HCT116 (cell line): Measurements from ENCODE around the gene TMEM150A. TPM values are rescaled to one million over a fixed set of nuclear protein-coding genes. Genes with fewer than 3 reads are reported as not detected.

ENCODE experiments used
- ATAC-seq: fragments of 200-7000 bp; cut with Tn5 transposase; 2 replicates; pipeline ENCODE4 v1.9.1; 2020; ENCODE audit warnings: mild to moderate bottlenecking, moderate library complexity
- BruUV-seq: library from RNA; stranded (reverse); fragments of 400-500 nt; replicated peaks from 2 replicates; lab custom pipeline; 2021; lab: Mats Ljungman, UMichigan
- CTCF ChIA-PET: fragments of 300-600 bp; sonication (Branson Sonifier 250); formaldehyde crosslinking; loops from one replicate; lab custom pipeline; 2021; ENCODE audit warnings: antibody characterized with exemption; lab: Charles Lee
- POLR2A ChIA-PET: fragments of 300-600, 350-600 bp; sonication (Branson Sonifier 250); formaldehyde crosslinking; loops from one replicate; lab custom pipeline; 2021; ENCODE audit warnings: antibody characterized with exemption; lab: Charles Lee
- RAD21 ChIA-PET, 2 experiments: fragments of 300-600 bp; sonication (Branson Sonifier 250); formaldehyde crosslinking; loops; one replicate each; lab custom pipeline; 2023; ENCODE audit warnings: low total read pairs in 2 of 2; ENCODE audit not compliant: uncharacterized antibody in 2 of 2, unreplicated experiment in 2 of 2, low non-redundant PET in 1 of 2; lab: Charles Lee
- DNase-seq: peaks from one replicate; pipeline ENCODE4 v3.0.0-alpha.2; 2010; ENCODE audit warnings: low read depth, low spot score
- H2AFZ ChIP-seq: fragments of 200-600 bp; shearing (Covaris generic), sonication (generic); 2 replicates; pipeline ENCODE4 v1.6.1; 2017; ENCODE audit warnings: low read depth, mixed run types, mixed read lengths, antibody characterized with exemption, low read length; ENCODE audit not compliant: poor library complexity, severe bottlenecking
- H3K27ac ChIP-seq: 2 replicates; pipeline ENCODE4 v1.5.1; 2012; ENCODE audit warnings: low read depth, low read length
- H3K27me3 ChIP-seq: fragments of 200-600 bp; sonication (generic); 2 replicates; pipeline ENCODE4 v1.6.1; 2016; ENCODE audit warnings: mixed run types, low read length, mixed read lengths; ENCODE audit not compliant: insufficient read depth
- H3K36me3 ChIP-seq, 2 experiments: fragments of 200-500 bp in 1 of 2; fragments of 200-600 bp in 1 of 2; sonication (Bioruptor generic) in 1 of 2; sonication (generic) in 1 of 2; 2 replicates each; pipeline versions ENCODE4 v1.5.1 to v1.6.1; 2014 to 2016; ENCODE audit warnings: low read length in 2 of 2, inconsistent platforms in 1 of 2, mixed read lengths in 1 of 2, mixed run types in 1 of 2; ENCODE audit not compliant: insufficient read depth in 2 of 2, control insufficient read depth in 1 of 2
- H3K4me1 ChIP-seq, 2 experiments: fragments of 200-600 bp in 1 of 2; sonication (generic) in 1 of 2; 2 replicates each; pipeline versions ENCODE4 v1.5.1 to v1.6.1; 2012 to 2017; ENCODE audit warnings: low read length in 2 of 2, inconsistent platforms in 1 of 2, mild to moderate bottlenecking in 1 of 2, mixed read lengths in 1 of 2, mixed run types in 1 of 2, moderate library complexity in 1 of 2; ENCODE audit not compliant: insufficient read depth in 2 of 2, control insufficient read depth in 1 of 2
- H3K4me2 ChIP-seq: fragments of 200-600 bp; sonication (generic); 2 replicates; pipeline ENCODE4 v1.6.1; 2017; ENCODE audit warnings: mixed run types, low read length, mixed read lengths
- H3K4me3 ChIP-seq, 2 experiments: fragments of 200-600 bp in 1 of 2; sonication (generic) in 1 of 2; replicated peaks in 1 of 2; 2 replicates each; pipeline ENCODE4 v1.5.1; 2011 to 2016; ENCODE audit warnings: low read length in 2 of 2, control low read depth in 1 of 2, low read depth in 1 of 2, mild to moderate bottlenecking in 1 of 2, mixed read lengths in 1 of 2, mixed run types in 1 of 2
- H3K79me2 ChIP-seq: fragments of 200-600 bp; sonication (generic); 2 replicates; pipeline ENCODE4 v1.6.1; 2017; ENCODE audit warnings: mild to moderate bottlenecking, mixed run types, low read length, moderate library complexity, mixed read lengths; ENCODE audit not compliant: insufficient read depth
- H3K9ac ChIP-seq: fragments of 200-600 bp; sonication (generic); 2 replicates; pipeline ENCODE4 v1.6.1; 2016; ENCODE audit warnings: low read length, mixed read lengths
- H3K9me2 ChIP-seq: fragments of 200-600 bp; sonication (generic), shearing (Covaris generic); 2 replicates; pipeline ENCODE4 v1.6.1; 2017; ENCODE audit warnings: mixed run types, mild to moderate bottlenecking, moderate library complexity; ENCODE audit not compliant: insufficient read depth
- H3K9me3 ChIP-seq, 2 experiments: fragments of 200-500 bp in 1 of 2; fragments of 200-600 bp in 1 of 2; sonication (Bioruptor generic) in 1 of 2; sonication (generic) in 1 of 2; 2 replicates each; pipeline ENCODE4 v1.6.1; 2014 to 2017; ENCODE audit warnings: low read length in 2 of 2, mixed read lengths in 2 of 2, inconsistent platforms in 1 of 2, low read depth in 1 of 2, mild to moderate bottlenecking in 1 of 2, mixed run types in 1 of 2, moderate library complexity in 1 of 2; ENCODE audit not compliant: control insufficient read depth in 1 of 2, insufficient read depth in 1 of 2
- H4K20me1 ChIP-seq: fragments of 200-600 bp; sonication (generic), shearing (Covaris generic); 2 replicates; pipeline ENCODE4 v1.6.1; 2017; ENCODE audit warnings: mixed run types, mild to moderate bottlenecking, moderate library complexity; ENCODE audit not compliant: insufficient read depth
- CBX3 ChIP-seq: IDR thresholded peaks from 2 replicates; pipeline ENCODE4 v1.6.1; 2012; ENCODE audit warnings: low read depth
- MAX ChIP-seq: IDR thresholded peaks from 2 replicates; pipeline ENCODE4 v1.6.1; 2012
- REST ChIP-seq: IDR thresholded peaks from 2 replicates; pipeline ENCODE4 v1.6.1; 2012; ENCODE audit warnings: low read depth
- SRF ChIP-seq: IDR thresholded peaks from 2 replicates; pipeline ENCODE4 v1.6.1; 2012; ENCODE audit warnings: low read depth
- TCF7L2 ChIP-seq: IDR thresholded peaks from 2 replicates; pipeline ENCODE4 v1.7.0; 2011; ENCODE audit warnings: borderline replicate concordance, inconsistent platforms; ENCODE audit not compliant: insufficient read depth, insufficient read length; ENCODE audit errors: extremely low read depth
- YY1 ChIP-seq: IDR thresholded peaks from 2 replicates; pipeline ENCODE4 v1.6.1; 2011; ENCODE audit warnings: low read length, low read depth, moderate library complexity, mild to moderate bottlenecking; ENCODE audit not compliant: insufficient replicate concordance; ENCODE audit errors: extremely low read depth
- ZFX ChIP-seq: fragments of 450-650 bp; IDR thresholded peaks from 2 replicates; pipeline ENCODE4 v1.6.1; 2017
- intact Hi-C: fragments of 100-400 bp; cut with micrococcal nuclease; formaldehyde crosslinking; loops from 2 replicates; pipeline ENCODE4 v1.10.0; 2022
- total RNA-seq: library from RNA; stranded (reverse); gene quantifications from one replicate; pipeline ENCODE4 v1.2.1, GENCODE V29; 2021; ENCODE audit not compliant: unreplicated experiment

Gene TMEM150A
- total RNA-seq, 1 experiment from 2014 or later: 9.9 TPM

- POLR2A ChIA-PET: no interaction called here
- intact Hi-C loops: no loop called here
- BruUV-seq: no TSS peak
- no peaks in the 10 kb centered on the region for H3K79me2 ChIP-seq
- H2AFZ ChIP-seq: no peak overlapping the region
- no peaks in the 10 kb centered on the region for H4K20me1 ChIP-seq
- H3K9me3 ChIP-seq: no peaks in the 10 kb centered on the region
- no peak overlapping the region for H3K4me3 ChIP-seq
- no peak overlapping the region for H3K4me2 ChIP-seq
- RAD21 ChIA-PET: no interaction called here
- no peaks in the 10 kb centered on the region for H3K36me3 ChIP-seq
- peaks cover 20 to 34% of the 10 kb centered on the region in 2 experiments for H3K4me1 ChIP-seq
- H3K27ac ChIP-seq: no peak overlapping the region
- DNase-seq (no peak), ATAC-seq (no peak)
- no peak overlapping the region for H3K9ac ChIP-seq
- CTCF ChIA-PET: no interaction called here
- H3K9me2 ChIP-seq: no peaks in the 10 kb centered on the region
- no peaks in the 10 kb centered on the region for H3K27me3 ChIP-seq
- no peak for TF ChIP-seq CBX3
- no peak for TF ChIP-seq YY1
- no peak for TF ChIP-seq TCF7L2
- no peak for TF ChIP-seq REST
- no peak for TF ChIP-seq SRF
- TF ChIP-seq ZFX: no peak
- no peak for TF ChIP-seq MAX
Observed at GRCh38 chr2:85589181-85589580, 13.3 kb downstream of the TMEM150A start.
